Ammon's horn (tissue), 1 donor: Measurements from ENCODE around the gene CCNF.
"Not testable (repeated sequence)": the region's sequence is repeated elsewhere in the genome, so short reads cannot be mapped to it uniquely, and the experiment has no call there.

Experiments
- DNase-seq: peaks from one replicate; pipeline ENCODE4 v3.0.0-alpha.2; 2016; ENCODE audit warnings: low spot score

Gene CCNF

DNA sequence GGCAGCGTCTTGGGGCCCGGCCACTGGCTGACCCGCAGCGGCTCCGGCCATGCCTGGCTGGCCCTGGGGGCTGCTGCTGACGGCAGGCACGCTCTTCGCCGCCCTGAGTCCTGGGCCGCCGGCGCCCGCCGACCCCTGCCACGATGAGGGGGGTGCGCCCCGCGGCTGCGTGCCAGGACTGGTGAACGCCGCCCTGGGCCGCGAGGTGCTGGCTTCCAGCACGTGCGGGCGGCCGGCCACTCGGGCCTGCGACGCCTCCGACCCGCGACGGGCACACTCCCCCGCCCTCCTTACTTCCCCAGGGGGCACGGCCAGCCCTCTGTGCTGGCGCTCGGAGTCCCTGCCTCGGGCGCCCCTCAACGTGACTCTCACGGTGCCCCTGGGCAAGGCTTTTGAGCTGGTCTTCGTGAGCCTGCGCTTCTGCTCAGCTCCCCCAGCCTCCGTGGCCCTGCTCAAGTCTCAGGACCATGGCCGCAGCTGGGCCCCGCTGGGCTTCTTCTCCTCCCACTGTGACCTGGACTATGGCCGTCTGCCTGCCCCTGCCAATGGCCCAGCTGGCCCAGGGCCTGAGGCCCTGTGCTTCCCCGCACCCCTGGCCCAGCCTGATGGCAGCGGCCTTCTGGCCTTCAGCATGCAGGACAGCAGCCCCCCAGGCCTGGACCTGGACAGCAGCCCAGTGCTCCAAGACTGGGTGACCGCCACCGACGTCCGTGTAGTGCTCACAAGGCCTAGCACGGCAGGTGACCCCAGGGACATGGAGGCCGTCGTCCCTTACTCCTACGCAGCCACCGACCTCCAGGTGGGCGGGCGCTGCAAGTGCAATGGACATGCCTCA, 42.6 kb downstream of the CCNF start:
- DNase-seq: no peak

DNA sequence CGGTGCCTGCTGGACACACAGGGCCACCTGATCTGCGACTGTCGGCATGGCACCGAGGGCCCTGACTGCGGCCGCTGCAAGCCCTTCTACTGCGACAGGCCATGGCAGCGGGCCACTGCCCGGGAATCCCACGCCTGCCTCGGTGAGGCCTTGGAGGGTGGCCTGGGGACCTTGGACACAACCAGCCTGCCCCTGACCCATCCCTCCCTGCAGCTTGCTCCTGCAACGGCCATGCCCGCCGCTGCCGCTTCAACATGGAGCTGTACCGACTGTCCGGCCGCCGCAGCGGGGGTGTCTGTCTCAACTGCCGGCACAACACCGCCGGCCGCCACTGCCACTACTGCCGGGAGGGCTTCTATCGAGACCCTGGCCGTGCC, 43.2 kb downstream of the CCNF start:
- no peak for DNase-seq

DNA sequence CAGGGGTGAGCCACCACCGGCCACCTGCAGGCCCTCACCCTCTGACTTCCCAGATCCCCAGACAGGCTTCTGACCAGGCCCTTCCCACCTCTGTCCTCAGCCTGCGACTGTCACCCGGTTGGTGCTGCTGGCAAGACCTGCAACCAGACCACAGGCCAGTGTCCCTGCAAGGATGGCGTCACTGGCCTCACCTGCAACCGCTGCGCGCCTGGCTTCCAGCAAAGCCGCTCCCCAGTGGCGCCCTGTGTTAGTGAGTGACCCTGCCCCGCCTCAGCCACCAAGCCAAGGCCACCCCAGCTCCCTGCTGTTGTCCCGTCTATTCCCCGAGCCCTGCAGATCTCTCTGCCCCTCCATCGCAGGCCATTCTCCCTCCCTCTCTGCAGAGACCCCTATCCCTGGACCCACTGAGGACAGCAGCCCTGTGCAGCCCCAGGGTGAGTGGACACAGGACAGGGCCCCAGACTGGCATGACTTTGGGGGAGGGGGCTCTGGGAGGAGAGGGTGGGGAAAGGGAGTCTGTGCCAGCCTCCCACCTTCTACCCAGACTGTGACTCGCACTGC, 43.7 kb downstream of the CCNF start:
- DNase-seq: no peak

DNA sequence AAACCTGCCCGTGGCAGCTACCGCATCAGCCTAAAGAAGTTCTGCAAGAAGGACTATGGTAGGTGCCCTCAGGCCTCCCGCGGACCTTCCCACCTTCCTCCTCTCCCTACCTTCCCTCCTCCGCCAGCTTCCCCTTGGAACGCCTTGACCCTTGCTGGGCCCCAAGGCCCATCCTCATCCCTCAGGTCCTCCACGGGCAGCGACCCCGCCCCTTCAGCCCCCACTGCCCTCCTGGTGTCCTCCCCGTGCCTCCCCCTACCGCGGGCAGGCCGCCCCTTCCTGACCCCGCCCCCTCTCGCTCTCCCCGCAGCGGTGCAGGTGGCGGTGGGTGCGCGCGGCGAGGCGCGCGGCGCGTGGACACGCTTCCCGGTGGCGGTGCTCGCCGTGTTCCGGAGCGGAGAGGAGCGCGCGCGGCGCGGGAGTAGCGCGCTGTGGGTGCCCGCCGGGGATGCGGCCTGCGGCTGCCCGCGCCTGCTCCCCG, 44.2 kb downstream of the CCNF start:
- no peak for DNase-seq

DNA sequence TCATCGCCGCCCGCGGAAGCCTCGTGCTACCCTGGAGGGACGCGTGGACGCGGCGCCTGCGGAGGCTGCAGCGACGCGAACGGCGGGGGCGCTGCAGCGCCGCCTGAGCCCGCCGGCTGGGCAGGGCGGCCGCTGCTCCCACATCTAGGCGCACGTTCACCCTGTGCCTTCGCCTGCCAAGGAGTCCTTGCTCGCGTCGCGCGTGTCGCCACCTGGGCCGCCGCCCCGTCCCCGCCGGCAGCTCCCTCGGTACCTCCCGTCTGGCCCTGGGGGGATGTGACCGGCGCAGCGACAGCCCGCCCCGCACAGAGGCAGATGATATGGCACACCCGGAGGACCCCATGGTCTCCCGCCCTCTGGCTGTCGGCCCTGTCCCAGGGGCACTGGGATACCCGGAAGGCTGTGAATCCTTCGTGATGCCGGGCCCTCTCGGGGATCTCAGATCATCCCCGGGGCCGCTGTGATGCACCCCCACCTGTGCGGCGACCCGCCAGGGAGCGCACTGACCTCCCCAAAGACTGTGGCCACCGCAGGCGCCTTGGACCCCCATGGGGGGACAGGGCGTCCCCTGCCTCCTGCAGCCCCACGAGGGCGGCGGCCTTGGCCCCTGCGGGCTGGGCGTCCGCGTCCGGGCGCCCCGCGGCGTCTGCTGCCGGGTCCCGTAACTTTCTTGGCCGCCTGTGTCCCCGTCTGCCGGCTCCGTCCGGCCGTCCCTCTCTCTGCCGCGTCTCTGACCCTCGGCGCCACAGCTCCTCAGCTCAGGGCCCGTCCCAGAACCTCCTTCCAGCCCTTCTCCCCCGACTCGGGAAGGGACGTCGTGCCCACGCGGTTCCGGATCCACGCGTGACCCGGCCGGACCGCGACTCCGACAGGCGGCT, 45.0 kb downstream of the CCNF start:
- peak; percentile 67 for DNase-seq

DNA sequence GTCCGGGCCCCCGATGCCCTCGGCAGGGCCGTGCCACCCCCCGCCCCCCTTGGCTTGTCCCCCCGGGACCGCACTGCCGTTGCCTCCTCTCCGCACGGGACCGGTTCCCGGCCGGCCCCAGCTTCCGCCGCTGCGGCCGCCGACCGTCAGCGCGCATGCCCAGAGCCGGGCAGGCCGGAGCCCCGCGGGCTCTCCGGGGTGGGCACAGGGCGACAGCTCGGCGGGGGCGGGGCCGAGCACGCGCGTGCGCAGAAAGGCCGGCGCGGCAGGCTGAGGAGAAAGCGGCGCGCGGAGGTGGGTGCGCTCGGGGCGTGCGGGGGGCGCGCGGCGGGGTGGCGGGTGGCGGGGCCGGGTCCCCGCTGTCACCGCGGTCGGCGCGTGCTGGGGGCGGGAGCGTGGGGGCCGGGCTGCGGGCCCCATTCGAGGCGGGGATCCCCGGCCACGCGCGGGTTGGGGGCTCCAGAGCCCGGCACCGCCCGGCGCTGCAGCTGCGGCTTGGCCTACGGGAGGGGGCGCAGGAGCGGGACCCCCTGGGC, 45.7 kb downstream of the CCNF start, which contains the start of gene TBC1D24:
TBC1D24 (plus strand) TSS at position 251 of the 536 bp plus-strand sequence. CDS start 21,022 bp downstream, outside the sequence.
- DNase-seq: peak; percentile 85

DNA sequence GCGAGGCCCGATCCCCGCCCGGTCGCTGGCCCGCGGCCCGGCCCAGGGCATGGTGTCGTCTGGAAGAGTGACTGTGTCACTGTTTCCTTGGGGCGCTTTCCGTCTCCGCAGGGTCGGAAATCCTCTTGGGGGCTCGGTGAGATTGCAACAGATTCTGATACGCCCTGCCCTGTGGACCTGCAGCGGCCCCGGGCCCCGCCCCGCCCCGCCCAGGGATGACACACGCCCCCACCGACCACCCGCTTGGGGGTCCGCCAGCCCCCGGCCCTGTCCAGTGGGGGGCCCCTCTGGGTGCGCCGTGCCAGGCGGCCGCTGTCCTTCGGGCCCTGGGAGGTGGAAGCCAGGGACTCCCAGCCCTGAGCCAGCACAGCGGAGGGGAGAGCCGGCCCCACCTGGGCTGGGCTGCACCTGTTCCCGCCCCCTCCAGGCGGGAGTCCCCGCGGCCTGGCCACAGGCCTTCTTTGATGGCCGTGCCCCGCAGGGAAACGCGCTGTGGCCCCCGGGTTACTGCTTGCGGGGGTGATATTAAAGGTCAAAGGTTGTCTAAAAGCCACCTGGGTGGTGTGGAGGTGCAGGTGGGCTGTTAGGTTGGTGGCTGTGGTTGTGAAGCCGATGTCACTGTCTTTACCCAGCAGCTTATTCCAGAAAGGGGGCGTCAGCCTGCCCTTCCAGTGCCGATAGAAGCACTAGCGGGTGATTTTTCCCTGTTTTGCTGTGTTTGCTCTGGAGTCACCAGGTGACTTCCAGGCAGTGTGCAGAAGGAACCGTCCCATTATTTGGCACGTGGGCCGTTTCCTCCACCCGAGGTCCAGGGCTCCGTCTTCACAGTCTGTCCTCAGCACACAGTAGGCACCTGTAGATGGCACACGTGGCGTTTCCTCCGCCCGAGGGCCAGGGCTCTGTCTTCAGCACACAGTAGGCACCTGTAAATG, 46.4 kb downstream of the CCNF start:
- DNase-seq: no peak

DNA sequence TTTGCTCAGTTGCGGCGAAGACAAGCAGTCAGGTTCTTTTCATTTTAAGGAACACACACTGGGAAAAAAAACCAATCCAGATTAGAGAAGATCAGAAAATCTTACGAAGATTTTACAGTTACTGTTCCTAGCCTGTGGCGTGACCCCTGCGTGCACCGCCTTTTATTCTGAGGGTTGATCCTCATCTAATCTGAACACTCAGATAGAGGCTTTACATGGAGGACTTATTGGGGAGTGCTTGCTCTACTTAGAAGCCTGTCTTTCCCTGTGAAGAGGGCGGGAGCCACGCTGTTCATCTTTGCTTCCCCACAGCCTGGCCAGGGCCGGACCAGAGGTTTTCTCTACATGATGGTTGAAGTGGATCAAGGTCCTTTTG, 47.1 kb downstream of the CCNF start:
- DNase-seq: no peak

DNA sequence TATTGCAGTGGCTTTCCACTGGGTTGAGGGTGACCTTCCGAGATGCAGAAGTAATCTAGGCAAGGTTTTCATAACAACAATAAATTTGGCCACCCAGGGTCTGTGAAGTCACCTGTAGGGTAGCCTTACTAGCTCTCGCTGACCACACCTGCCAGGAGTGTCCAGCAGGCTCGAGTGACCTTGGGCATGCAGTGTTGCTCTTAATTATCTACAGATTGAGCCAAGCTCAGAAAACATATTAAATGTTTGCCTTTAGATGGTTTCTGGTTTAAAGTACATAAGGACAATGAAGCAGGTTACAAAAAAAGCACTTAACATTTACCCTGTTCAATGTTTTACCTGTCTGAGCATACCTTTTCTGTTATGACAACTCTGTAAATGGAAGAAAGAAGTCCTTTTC, 47.5 kb downstream of the CCNF start:
- no peak for DNase-seq

DNA sequence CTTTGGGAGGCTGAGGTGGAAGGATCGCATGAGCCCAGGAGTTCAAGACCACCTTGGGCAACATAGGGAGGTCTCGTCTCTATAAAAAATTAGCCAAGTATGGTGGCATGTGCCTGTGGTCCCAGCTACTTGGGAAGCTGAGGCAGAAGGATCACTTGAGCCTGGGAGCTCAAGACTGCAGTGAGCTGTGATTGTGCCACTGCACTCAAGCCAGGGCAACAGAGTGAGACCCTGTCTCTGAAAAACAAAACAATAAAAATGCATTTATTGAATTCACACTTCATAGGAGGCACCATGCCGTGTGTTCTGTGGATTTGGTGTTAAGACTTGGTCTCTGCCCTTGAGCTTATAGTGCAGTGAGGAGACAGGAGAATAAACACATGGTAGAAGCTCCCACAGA, 48.1 kb downstream of the CCNF start:
- DNase-seq: no peak

DNA sequence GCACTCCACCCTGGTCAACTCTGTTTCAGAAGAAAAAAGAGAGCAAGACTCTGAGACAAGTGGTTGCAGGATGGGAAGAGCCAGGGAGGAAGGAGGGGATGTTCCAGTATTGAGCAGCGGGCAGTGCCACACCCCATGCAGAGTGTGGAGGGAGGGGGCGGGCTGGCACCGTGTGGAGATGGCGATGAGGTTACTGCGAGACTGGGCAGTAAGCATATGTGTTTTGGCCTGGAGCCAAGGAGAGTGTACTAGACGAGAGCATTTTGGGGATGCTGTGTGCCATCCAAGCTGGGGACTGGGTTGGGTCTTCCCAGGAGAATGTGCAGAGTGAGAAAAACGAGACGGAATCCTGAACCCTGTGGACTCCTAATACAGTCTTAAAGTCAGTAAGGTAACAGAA, 49.0 kb downstream of the CCNF start:
- DNase-seq: no peak

DNA sequence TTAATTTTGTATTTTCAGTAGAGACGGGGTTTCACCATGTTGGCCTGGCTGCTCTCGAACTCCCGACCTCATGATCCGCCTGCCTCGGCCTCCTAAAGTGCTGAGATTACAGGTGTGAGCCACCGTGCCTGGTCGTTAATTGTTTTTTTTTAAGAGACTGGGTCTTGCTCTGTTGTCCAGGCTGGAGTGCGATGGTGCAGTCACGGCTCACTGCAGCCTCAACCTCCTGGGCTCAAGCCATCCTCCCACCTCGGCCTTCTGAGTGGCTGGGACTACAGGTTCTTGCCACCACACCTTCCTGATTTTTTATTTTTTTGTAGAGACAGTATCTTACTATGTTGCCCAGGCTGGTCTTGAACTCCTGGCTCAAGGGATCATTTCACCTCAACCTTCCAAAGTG, 50.7 kb downstream of the CCNF start:
- not testable (repeated sequence) for DNase-seq

DNA sequence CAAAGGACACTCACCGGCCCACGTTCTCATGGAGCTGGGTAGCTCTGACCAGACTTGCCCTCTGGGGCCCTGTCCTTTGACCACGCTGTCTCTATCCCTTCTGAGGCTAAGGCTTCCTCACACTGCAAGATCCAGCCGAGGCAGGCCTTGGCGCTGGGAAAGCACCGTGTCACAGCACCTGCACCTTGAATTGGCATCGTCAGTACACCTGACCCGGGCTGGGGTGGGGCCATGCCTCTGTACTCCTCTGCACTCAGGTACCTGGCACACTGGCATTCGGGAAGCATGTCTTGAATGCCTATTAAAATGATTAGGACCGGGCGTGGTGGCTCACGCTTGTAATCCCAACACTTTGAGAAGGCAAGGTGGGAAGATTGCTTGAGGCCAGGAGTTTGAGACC, 51.7 kb downstream of the CCNF start:
- DNase-seq: no peak

DNA sequence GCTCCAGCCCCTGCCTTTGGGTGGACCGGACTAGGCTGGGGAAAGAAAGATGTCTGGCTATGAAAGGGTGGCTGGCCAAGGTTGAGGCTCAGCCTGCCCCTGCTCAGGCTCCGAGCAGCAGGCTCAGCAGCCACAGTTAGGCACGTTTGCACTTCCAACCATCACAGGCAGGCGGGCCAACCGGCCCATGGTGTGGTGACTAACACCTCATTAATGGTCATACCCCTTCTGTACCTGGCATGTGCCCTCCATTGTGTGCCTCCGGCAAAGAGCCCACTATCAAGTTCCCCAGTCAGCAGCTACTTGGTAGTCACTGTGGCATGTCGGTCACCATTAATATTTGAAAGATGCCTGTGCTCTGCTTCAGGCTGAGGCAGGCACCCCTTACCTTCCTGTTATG, 52.4 kb downstream of the CCNF start:
- DNase-seq: no peak

DNA sequence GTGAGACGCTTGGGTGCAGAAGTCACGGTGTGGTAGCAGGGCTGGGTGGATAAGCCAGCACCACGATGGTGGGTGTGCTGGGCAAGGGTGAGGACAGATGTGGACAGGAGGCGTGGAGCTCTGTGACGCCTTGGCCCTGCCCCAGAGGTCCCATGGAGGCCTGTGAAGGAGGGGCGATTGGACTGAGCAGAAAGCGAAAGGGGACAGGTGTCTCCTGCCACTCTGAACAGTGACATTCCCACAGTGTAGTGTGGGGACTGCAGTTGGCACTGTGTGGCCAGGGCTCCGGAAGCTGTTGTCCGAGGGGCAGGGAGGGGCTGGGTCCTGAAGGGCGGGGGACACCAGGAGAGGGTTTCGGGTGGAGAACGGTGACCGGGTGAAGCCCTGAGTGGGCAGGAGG, 53.0 kb downstream of the CCNF start:
- DNase-seq: no peak

DNA sequence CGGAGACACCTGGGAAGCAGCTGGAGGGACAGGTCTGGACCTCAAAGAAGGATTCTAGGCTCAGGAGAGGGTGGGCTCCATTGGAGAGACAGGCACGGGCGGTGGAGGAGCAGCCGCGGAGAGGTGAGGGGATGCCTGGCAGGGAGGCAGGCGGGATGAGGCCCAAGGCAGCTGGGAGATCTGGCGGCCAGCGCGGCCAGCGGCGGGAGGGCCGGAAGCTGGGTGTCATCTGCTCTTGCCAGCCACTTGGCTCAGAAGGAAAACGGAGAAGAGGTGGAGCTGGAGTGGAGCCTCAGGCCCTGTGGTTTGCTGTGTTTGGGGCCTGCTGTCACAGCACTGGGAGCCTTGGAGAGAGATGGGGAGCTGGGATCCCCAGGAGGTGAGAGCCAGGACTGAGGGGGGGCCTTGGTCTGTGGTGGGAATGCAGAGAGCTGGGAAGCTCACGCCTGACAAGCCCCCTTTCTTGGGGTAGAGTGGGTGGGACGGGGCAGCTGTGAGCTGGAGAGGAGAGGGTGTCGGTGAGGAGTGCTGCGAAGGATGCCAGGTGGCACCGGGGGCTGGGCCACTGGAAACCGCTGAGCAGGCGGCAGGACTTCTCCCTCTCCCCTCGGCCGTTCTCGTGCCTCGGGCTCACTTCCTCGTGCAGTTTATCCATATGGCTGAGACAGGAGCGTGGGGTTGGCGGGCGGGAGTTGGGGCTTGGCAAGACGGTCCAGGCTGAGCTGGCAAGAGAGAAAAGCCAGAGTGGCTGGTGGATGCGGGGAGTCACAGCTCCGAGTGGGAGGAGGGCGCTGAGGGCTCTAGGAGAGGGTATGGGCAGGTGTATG, 53.7 kb downstream of the CCNF start:
- DNase-seq: peak; percentile 67

DNA sequence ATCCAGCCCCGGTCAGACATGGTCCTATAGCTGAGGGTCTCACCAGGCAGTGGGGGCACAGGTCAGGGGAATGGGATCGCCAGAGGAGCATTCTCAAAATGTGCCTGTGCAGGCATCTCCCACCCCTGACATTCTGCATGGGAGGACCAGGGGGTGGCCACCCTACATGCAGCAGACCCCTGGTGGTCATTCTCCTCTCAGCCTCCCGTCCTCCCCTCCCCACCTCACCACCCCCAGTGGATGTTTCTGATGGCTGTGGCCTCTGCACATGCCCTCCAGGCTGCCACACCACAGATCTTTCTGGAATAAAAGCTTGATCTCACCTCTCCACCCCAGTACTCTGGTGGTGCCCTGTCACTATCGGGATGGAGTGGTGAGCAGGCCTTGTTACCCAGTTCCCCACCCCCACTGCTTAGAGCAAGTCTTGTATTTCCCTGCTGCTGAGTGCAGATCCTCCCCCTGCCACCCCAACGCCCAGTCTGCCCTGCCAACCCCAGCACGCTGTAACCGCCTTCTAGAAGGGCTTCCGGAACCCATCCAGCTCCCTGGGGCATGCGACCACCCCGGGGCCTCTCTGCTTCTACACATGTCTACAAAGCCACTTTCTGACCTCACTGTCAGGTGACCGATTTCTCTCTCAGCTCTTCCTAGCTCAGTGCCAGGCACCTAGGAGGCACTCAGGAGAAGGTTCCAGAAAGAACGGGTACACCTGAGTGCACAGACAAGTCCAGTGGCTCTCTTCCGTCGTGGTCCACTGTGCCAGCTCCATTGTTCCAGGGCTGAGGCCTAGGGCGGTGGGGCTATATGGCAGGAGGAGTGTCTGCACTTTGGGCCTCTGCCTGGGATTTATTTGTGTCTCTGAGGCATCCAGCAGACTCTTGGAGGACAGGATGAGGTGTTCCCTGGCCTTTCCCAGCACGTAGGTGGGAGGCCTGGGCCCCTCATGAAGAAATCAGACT, 55.0 kb downstream of the CCNF start:
- no peak for DNase-seq

DNA sequence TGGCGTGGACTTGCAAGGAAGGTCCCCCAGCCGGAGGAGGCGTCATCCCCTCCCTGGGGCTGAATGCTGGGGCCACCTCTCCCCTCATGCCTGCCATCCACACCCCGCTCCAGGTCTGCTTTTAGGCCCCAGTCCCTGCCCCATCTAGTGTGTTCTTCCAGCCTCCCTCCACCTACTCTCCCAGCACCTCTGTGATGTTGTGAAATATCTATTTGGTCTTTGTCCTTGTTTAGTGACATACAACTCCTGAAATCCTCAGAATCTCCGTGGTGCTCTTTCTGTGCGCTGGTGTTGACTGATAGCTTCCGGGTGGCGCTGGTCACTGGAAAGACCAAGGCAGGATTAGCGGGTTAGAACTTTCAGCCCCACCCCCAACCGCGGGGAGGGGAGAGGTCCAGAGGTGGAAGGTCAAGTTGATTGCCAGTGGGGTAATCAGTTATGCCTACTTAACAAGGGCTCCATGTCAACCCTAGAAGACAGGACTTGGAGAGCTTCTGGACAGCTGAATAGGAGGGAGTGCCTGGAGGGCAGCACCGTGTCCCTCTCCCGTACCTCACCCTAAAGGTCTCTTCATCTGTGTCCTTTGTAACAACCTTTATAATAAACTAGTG, 55.8 kb downstream of the CCNF start:
- DNase-seq: no peak
